Tibial nerve (tissue), 4 donors: ENCODE results near the gene SFMBT1.

Experiments
- EP300 ChIP-seq, 2 donors: sonication (generic); formaldehyde crosslinking; IDR thresholded peaks; one replicate each; pipeline ENCODE4 v1.6.1; 2017; ENCODE audit warnings: antibody characterized with exemption in 2 of 2, mild to moderate bottlenecking in 1 of 2
- POLR2A ChIP-seq, 2 donors: fragments of 450-650 bp; IDR thresholded peaks; one replicate each; pipeline ENCODE4 v1.6.1; 2017; ENCODE audit warnings: antibody characterized with exemption in 2 of 2, mild to moderate bottlenecking in 2 of 2, moderate library complexity in 2 of 2
- TF ChIP-seq, protein P1 (sequence below), 5 experiments: fragments of 200-600 bp in 3 of 5; fragments of 450-650 bp in 2 of 5; sonication (generic) in 3 of 5; IDR thresholded peaks; one replicate each; pipeline ENCODE4 v1.5.1; 2016 to 2019; ENCODE audit warnings: antibody characterized with exemption in 5 of 5, mild to moderate bottlenecking in 3 of 5, moderate library complexity in 2 of 5

DNA sequence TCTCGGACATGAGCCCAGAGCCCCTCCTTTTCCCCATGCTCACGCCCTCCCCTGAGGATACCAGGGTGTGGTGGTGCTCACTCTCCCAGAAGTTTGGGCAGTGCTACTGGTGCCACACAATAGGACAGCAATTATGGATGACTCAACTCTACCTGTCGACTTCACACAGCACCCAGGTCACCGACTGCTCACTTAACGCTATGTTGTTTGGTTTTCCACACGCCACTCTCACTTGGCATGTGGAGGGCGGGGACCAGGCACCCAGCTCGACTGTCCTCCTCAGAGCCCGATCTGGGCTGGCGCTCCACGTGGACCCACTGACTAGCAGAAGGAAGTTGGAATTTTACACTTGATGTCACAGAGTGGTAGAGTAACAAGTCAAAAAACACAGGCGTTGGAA is 179.4 kb downstream of the SFMBT1 start:
- TF ChIP-seq, protein P1, sequence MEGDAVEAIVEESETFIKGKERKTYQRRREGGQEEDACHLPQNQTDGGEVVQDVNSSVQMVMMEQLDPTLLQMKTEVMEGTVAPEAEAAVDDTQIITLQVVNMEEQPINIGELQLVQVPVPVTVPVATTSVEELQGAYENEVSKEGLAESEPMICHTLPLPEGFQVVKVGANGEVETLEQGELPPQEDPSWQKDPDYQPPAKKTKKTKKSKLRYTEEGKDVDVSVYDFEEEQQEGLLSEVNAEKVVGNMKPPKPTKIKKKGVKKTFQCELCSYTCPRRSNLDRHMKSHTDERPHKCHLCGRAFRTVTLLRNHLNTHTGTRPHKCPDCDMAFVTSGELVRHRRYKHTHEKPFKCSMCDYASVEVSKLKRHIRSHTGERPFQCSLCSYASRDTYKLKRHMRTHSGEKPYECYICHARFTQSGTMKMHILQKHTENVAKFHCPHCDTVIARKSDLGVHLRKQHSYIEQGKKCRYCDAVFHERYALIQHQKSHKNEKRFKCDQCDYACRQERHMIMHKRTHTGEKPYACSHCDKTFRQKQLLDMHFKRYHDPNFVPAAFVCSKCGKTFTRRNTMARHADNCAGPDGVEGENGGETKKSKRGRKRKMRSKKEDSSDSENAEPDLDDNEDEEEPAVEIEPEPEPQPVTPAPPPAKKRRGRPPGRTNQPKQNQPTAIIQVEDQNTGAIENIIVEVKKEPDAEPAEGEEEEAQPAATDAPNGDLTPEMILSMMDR (IDR thresholded peaks at IDR 0.05): no peak
- TF ChIP-seq POLR2A (IDR thresholded peaks at IDR 0.05) (no peak), EP300 (IDR thresholded peaks at IDR 0.05) (no peak)
